ENCODE results near the gene DUSP22. TPM values are rescaled to one million over a fixed set of nuclear protein-coding genes. Genes with fewer than 3 reads are reported as not detected.

DUSP22 gene
- total RNA-seq, 1 experiment from 2014 or later, result 34.8 TPM

DNA sequence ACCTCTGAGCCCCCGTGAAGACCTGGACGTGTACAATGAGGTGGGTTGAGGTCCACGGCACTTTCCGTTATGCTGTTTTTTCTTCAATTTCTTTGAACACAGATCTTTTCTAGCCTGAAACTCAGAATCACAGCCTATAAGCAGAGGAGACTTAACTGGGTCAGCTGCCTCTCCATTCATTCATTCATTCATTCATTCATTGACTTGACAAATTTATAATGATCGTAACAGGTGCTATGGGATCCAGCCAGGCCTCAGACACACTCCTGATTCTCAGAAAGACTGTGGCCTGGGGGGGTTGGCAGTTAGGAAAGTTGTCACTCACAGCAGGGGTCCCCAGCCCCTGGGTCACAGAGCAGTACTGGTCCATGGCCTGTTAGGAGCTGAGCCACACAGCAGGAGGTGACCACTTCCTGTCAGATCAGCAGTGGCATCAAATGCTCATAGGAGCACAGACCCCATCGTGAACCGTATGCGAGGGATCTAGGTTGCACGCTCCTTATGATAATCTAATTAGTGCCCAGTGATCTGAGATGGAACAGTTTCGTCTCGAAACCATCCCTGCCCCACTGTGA, 60.7 kb downstream of the DUSP22 start:
- POLR2A ChIA-PET, result no interaction called here
- TF ChIP-seq, protein P1, sequence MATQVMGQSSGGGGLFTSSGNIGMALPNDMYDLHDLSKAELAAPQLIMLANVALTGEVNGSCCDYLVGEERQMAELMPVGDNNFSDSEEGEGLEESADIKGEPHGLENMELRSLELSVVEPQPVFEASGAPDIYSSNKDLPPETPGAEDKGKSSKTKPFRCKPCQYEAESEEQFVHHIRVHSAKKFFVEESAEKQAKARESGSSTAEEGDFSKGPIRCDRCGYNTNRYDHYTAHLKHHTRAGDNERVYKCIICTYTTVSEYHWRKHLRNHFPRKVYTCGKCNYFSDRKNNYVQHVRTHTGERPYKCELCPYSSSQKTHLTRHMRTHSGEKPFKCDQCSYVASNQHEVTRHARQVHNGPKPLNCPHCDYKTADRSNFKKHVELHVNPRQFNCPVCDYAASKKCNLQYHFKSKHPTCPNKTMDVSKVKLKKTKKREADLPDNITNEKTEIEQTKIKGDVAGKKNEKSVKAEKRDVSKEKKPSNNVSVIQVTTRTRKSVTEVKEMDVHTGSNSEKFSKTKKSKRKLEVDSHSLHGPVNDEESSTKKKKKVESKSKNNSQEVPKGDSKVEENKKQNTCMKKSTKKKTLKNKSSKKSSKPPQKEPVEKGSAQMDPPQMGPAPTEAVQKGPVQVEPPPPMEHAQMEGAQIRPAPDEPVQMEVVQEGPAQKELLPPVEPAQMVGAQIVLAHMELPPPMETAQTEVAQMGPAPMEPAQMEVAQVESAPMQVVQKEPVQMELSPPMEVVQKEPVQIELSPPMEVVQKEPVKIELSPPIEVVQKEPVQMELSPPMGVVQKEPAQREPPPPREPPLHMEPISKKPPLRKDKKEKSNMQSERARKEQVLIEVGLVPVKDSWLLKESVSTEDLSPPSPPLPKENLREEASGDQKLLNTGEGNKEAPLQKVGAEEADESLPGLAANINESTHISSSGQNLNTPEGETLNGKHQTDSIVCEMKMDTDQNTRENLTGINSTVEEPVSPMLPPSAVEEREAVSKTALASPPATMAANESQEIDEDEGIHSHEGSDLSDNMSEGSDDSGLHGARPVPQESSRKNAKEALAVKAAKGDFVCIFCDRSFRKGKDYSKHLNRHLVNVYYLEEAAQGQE (IDR thresholded peaks at IDR 0.05; ENCODE audit: insufficient read depth in 1 of 2, low read depth in 2 of 2, low read length in 1 of 2), result no peak
- TF ChIP-seq POLR2AphosphoS5 (IDR thresholded peaks at IDR 0.05; ENCODE audit: low read depth, low read length) (no peak), TCF7L2 (IDR thresholded peaks at IDR 0.05; ENCODE audit: low read depth, low read length) (no peak), SIN3A (IDR thresholded peaks at IDR 0.05; ENCODE audit: borderline replicate concordance, insufficient read depth, low read depth, low read length) (no peak)
- TF ChIP-seq, protein P2, sequence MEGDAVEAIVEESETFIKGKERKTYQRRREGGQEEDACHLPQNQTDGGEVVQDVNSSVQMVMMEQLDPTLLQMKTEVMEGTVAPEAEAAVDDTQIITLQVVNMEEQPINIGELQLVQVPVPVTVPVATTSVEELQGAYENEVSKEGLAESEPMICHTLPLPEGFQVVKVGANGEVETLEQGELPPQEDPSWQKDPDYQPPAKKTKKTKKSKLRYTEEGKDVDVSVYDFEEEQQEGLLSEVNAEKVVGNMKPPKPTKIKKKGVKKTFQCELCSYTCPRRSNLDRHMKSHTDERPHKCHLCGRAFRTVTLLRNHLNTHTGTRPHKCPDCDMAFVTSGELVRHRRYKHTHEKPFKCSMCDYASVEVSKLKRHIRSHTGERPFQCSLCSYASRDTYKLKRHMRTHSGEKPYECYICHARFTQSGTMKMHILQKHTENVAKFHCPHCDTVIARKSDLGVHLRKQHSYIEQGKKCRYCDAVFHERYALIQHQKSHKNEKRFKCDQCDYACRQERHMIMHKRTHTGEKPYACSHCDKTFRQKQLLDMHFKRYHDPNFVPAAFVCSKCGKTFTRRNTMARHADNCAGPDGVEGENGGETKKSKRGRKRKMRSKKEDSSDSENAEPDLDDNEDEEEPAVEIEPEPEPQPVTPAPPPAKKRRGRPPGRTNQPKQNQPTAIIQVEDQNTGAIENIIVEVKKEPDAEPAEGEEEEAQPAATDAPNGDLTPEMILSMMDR (IDR thresholded peaks at IDR 0.05), result no peak
- ATAC-seq (no peak), DNase-seq (ENCODE audit: low read depth, low spot score) (no peak)
- no peaks in the 10 kb centered on the region for H3K4me1 ChIP-seq (ENCODE audit: control insufficient read depth, insufficient read depth, low read length)
- no peaks in the 10 kb centered on the region for H3K9me3 ChIP-seq (ENCODE audit: control insufficient read depth, insufficient read depth, low read depth, low read length)
- no peak overlapping the region for H3K27ac ChIP-seq (ENCODE audit: low read length)
- CTCF ChIA-PET, result no interaction called here
- intact Hi-C loops (cut with micrococcal nuclease; ENCODE audit: unreplicated experiment) (no loop called here), in situ Hi-C loops (cut with HindIII; ENCODE audit: low pct_unique_long_range_greater_than_20kb, low sequenced_read_pairs) (no loop called here)
- BruUV-seq (replicated peaks), result no TSS peak
- H3K36me3 ChIP-seq (ENCODE audit: control insufficient read depth, insufficient read depth, low read length), result peaks cover 4% of the 10 kb centered on the region; the same call in 1 of the 2 replicates
- no peaks in the 10 kb centered on the region for H3K27me3 ChIP-seq (ENCODE audit: control insufficient read depth, insufficient read depth, low read length)
- H3K4me3 ChIP-seq (ENCODE audit: low read depth in 2 of 2, low read length in 2 of 2), result no peak overlapping the region

DNA sequence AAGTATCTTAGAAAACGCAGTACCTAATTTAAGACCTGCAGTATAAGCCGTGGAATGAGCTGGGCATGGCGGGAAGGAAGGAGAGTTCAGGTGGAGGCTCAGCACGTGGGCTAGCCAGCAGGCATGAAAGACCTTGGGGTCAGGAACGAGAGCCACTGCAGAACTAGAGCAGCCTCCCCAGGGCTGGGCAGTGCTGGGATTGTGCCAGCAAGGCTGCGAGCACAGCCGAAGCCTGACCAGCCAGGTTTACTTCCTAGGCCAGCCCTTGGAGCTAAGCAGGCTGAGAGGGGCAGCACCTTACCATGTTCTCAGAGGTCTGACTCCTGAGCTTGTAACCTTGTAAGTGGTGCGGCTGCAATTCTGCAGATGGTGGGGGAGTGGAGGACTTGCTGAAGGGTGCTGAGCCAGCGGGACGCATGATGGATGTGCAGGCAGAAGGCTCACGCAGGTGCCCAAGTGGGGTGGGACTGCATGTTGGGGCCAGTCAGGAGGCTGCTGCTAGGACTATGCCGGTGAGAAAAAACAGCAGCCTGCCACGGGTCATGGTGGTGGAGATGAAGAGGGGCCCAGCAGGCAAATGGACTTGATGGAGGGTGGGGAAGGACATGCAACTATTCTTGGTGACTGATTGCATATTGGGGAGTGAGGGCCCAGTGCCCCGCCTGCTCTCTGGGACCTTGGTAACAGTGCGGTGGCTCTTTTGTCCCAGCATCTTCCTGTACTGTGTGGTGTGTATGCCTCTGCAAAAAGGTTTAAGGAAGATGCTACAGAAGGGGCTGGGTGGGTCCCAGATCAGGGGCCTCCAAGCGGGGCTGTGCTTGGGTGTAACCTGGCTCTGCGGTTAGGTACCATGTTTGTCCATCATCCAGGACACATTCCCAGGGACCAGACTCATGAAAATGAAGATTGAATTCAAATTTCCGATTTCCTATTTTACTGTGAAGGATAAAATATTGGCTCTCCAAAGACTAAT, 61.6 kb downstream of the DUSP22 start:
- no TSS peak for BruUV-seq (replicated peaks)
- Histone ChIP-seq H3K4me1 (ENCODE audit: control insufficient read depth, insufficient read depth, low read length) (no peaks in the 10 kb centered on the region), H3K4me3 (ENCODE audit: low read depth in 2 of 2, low read length in 2 of 2) (no peak overlapping the region), H3K9me3 (ENCODE audit: control insufficient read depth, insufficient read depth, low read depth, low read length) (no peaks in the 10 kb centered on the region), H3K27me3 (ENCODE audit: control insufficient read depth, insufficient read depth, low read length) (no peaks in the 10 kb centered on the region), H3K27ac (ENCODE audit: low read length) (no peak overlapping the region), H3K36me3 (ENCODE audit: control insufficient read depth, insufficient read depth, low read length) (peaks cover 4% of the 10 kb centered on the region; the same call in 1 of the 2 replicates)
- DNase-seq (ENCODE audit: low read depth, low spot score) (no peak), ATAC-seq (no peak)
- no peak for TF ChIP-seq POLR2AphosphoS5 (IDR thresholded peaks at IDR 0.05; ENCODE audit: low read depth, low read length)
- no peak for TF ChIP-seq SIN3A (IDR thresholded peaks at IDR 0.05; ENCODE audit: borderline replicate concordance, insufficient read depth, low read depth, low read length)
- no peak for TF ChIP-seq TCF7L2 (IDR thresholded peaks at IDR 0.05; ENCODE audit: low read depth, low read length)
- TF ChIP-seq, protein P1 (IDR thresholded peaks at IDR 0.05; ENCODE audit: insufficient read depth in 1 of 2, low read depth in 2 of 2, low read length in 1 of 2), result no peak
- TF ChIP-seq, protein P2 (IDR thresholded peaks at IDR 0.05), result no peak
- intact Hi-C loops (cut with micrococcal nuclease; ENCODE audit: unreplicated experiment), result no loop called here
- POLR2A ChIA-PET, result no interaction called here
- CTCF ChIA-PET, result no interaction called here
- in situ Hi-C loops (cut with HindIII; ENCODE audit: low pct_unique_long_range_greater_than_20kb, low sequenced_read_pairs), result no loop called here
